CD4-positive, alpha-beta T cell treated with Interleukin-1 beta for 1 hour (primary cell): Measurements from ENCODE around the gene MAD1L1.
"Not testable (repeated sequence)": the region's sequence is repeated elsewhere in the genome, so short reads cannot be mapped to it uniquely, and the experiment has no call there.

Experiments
- DNase-seq, 2 donors: peaks; one replicate each; pipeline ENCODE4 v3.0.0-alpha.2; 2020 to 2022

The MAD1L1 gene

GRCh38 chr7:1886361-1887064 lies 346.2 kb downstream of the MAD1L1 start:
- DNase-seq, result no peak

GRCh38 chr7:1885465-1886226 lies 347.1 kb downstream of the MAD1L1 start:
- no peak for DNase-seq

- DNase-seq, result no peak
Observed at GRCh38 chr7:1884583-1885350, 348.0 kb downstream of the MAD1L1 start.

- no peak for DNase-seq
Observed at GRCh38 chr7:1883834-1884582, 348.7 kb downstream of the MAD1L1 start.

GRCh38 chr7:1883031-1883761 lies 349.5 kb downstream of the MAD1L1 start:
- no peak for DNase-seq

- no peak for DNase-seq
Observed at GRCh38 chr7:1882451-1882850, 350.3 kb downstream of the MAD1L1 start.

GRCh38 chr7:1881946-1882345 lies 350.8 kb downstream of the MAD1L1 start:
- DNase-seq, result no peak

- not testable (repeated sequence) for DNase-seq
Observed at GRCh38 chr7:1876641-1877040, 356.1 kb downstream of the MAD1L1 start.

GRCh38 chr7:1875392-1876199 lies 357.1 kb downstream of the MAD1L1 start:
- DNase-seq, result peak in 1 of 2 donors; percentile 6

GRCh38 chr7:1874590-1875391 lies 358.0 kb downstream of the MAD1L1 start:
- not testable (repeated sequence) for DNase-seq

GRCh38 chr7:1873857-1874589 lies 358.7 kb downstream of the MAD1L1 start:
- DNase-seq, result no peak

GRCh38 chr7:1873421-1873820 lies 359.3 kb downstream of the MAD1L1 start:
- DNase-seq, result no peak

GRCh38 chr7:1873070-1873405 lies 359.7 kb downstream of the MAD1L1 start:
- no peak for DNase-seq

- DNase-seq, result no peak
Observed at GRCh38 chr7:1872191-1873069, 360.3 kb downstream of the MAD1L1 start.

GRCh38 chr7:1869452-1870130 lies 363.2 kb downstream of the MAD1L1 start:
- no peak for DNase-seq

- no peak for DNase-seq
Observed at GRCh38 chr7:1868516-1869165, 364.1 kb downstream of the MAD1L1 start.
